GM12878 (cell line): Measurements from ENCODE around the gene ATP2C2. TPM values are rescaled to one million over a fixed set of nuclear protein-coding genes. Genes with fewer than 3 reads are reported as not detected.
"Not testable (repeated sequence)": the region's sequence is repeated elsewhere in the genome, so short reads cannot be mapped to it uniquely, and the experiment has no call there.

Source experiments
- ATAC-seq: fragments of 200-7000 bp; cut with Tn5 transposase; 3 replicates; pipeline ENCODE4 v1.9.1; 2020; ENCODE audit warnings: mild to moderate bottlenecking, moderate library complexity
- BruUV-seq: library from RNA; stranded (reverse); fragments of 400-500 nt; replicated peaks from 2 replicates; lab custom pipeline; 2021; lab: Mats Ljungman, UMichigan
- CTCF ChIA-PET: fragments of 300-600 bp; sonication (Branson Sonifier 250); formaldehyde crosslinking; extraction: SDS; loops from one replicate; lab custom pipeline; 2021; ENCODE audit warnings: inconsistent platforms; lab: Yijun Ruan, JAX
- POLR2A ChIA-PET: fragments of 350-600 bp; formaldehyde crosslinking; extraction: SDS; loops from one replicate; lab custom pipeline; 2021; ENCODE audit warnings: inconsistent platforms; lab: Charles Lee
- RAD21 ChIA-PET: fragments of 300-600 bp; sonication (Branson Sonifier 250); formaldehyde crosslinking; loops from one replicate; lab custom pipeline; 2023; ENCODE audit warnings: antibody characterized with exemption; ENCODE audit not compliant: unreplicated experiment; lab: Charles Lee
- SMC1A ChIA-PET: fragments of 300-600 bp; sonication (Branson Sonifier 250); formaldehyde crosslinking; loops from one replicate; lab custom pipeline; 2023; ENCODE audit not compliant: unreplicated experiment, uncharacterized antibody; lab: Charles Lee
- DNase-seq: peaks from one replicate; pipeline ENCODE4 v3.0.0-alpha.2; 2011; ENCODE audit warnings: low read depth, low spot score
- FAIRE-seq: peaks from 3 replicates; lab custom pipeline; 2011; peaks lifted over from hg19 to GRCh38; lab: Jason Lieb, UNC
- H2AFZ ChIP-seq: 2 replicates; pipeline ENCODE4 v1.6.0; 2011; ENCODE audit warnings: low read depth, low read length, control low read depth; ENCODE audit not compliant: control insufficient read depth
- H3K27ac ChIP-seq: 2 replicates; pipeline ENCODE4 v1.5.1; 2011; ENCODE audit warnings: control low read depth; ENCODE audit not compliant: control insufficient read depth, insufficient read depth
- H3K27me3 ChIP-seq, 2 experiments: replicated peaks in 1 of 2; 2 replicates each; pipeline versions ENCODE4 v1.6.0 to v1.6.1; 2011; ENCODE audit warnings: low read length in 1 of 2; ENCODE audit not compliant: control insufficient read depth in 2 of 2, insufficient read depth in 2 of 2
- H3K36me3 ChIP-seq, 2 experiments: 2 replicates each; pipeline ENCODE4 v1.5.1; 2011; ENCODE audit warnings: low read length in 1 of 2; ENCODE audit not compliant: control insufficient read depth in 2 of 2, insufficient read depth in 2 of 2
- H3K4me1 ChIP-seq: 2 replicates; pipeline ENCODE4 v1.6.1; 2011; ENCODE audit warnings: mild to moderate bottlenecking, low read length, moderate library complexity, mixed read lengths; ENCODE audit not compliant: control insufficient read depth, insufficient read depth
- H3K4me2 ChIP-seq: 2 replicates; pipeline ENCODE4 v1.6.0; 2011; ENCODE audit warnings: control low read depth; ENCODE audit not compliant: control insufficient read depth, insufficient read depth
- H3K4me3 ChIP-seq: fragments of 200-600 bp; sonication (generic); 2 replicates; pipeline ENCODE4 v1.5.1; 2016
- H3K79me2 ChIP-seq: 2 replicates; pipeline ENCODE4 v1.6.0; 2011; ENCODE audit warnings: low read length; ENCODE audit not compliant: control insufficient read depth, insufficient read depth
- H3K9ac ChIP-seq: 2 replicates; pipeline ENCODE4 v1.8.0; 2011; ENCODE audit warnings: low read length, control low read depth, mixed read lengths; ENCODE audit not compliant: control insufficient read depth, insufficient read depth
- H3K9me3 ChIP-seq: replicated peaks from 3 replicates; pipeline ENCODE4 v1.5.1; 2011; ENCODE audit warnings: mild to moderate bottlenecking, low read length; ENCODE audit not compliant: control insufficient read depth, insufficient read depth
- H4K20me1 ChIP-seq: 2 replicates; pipeline ENCODE4 v1.6.0; 2011; ENCODE audit not compliant: control insufficient read depth, insufficient read depth
- CBFB ChIP-seq: IDR thresholded peaks from 2 replicates; pipeline ENCODE4 v1.6.1; 2016; ENCODE audit warnings: antibody characterized with exemption, low read depth
- EGR1 ChIP-seq, 2 experiments: IDR thresholded peaks; 1 replicate in 1 of 2; 2 replicates in 1 of 2; pipeline ENCODE4 v1.6.1; 2011 to 2012; ENCODE audit warnings: low read depth in 2 of 2, low read length in 2 of 2, borderline replicate concordance in 1 of 2, mild to moderate bottlenecking in 1 of 2, moderate library complexity in 1 of 2
- MAX ChIP-seq: IDR thresholded peaks from 2 replicates; pipeline ENCODE4 v1.6.1; 2012; ENCODE audit warnings: low read depth, low read length, improper control_type of control experiment
- NFYA ChIP-seq: IDR thresholded peaks from 2 replicates; pipeline ENCODE4 v1.6.1; 2011; ENCODE audit warnings: low read depth, mild to moderate bottlenecking, low read length, improper control_type of control experiment, borderline replicate concordance
- NR2C1 ChIP-seq: fragments of 450-650 bp; IDR thresholded peaks from 2 replicates; pipeline ENCODE4 v1.6.1; 2017; ENCODE audit warnings: antibody characterized with exemption, mild to moderate bottlenecking, moderate library complexity
- WGBS: methylation state at CpG from one replicate; pipeline ENCODE4 v1.1.6; 2016; ENCODE audit warnings: low lambda C conversion rate; ENCODE audit not compliant: insufficient replicate concordance, insufficient coverage; ENCODE audit errors: missing lambda C conversion rate; 5-methylcytosine and 5-hydroxymethylcytosine counted together
- in situ Hi-C: fragments of 300-500 bp; cut with MboI; formaldehyde crosslinking; loops from 9 replicates; pipeline ENCODE4 v1.14.3; 2018; ENCODE audit warnings: mixed read lengths
- intact Hi-C: fragments of 100-400 bp; cut with micrococcal nuclease; formaldehyde crosslinking; loops from one replicate; pipeline ENCODE4 v1.14.2; 2022; ENCODE audit not compliant: unreplicated experiment
- polyA plus RNA-seq, 11 experiments: library from polyadenylated mRNA; depleted of rRNA in 4 of 11; unstranded in 6 of 11; stranded (reverse) in 5 of 11; fragments of >200 nt; fragmentation: Nextera tagmentation in 4 of 11; fragmentation: Illumina TruSeq in 1 of 11; extraction: Ambion mirVana in 4 of 11; extraction: Trizol in 1 of 11; gene quantifications; 1 replicate in 1 of 11; 2 replicates in 10 of 11; pipeline versions ENCODE4 v1.2.1 to v1.2.3, GENCODE V29; 2011 to 2016; ENCODE audit warnings: inconsistent platforms in 2 of 11, missing spikeins in 2 of 11, low read depth in 1 of 11
- total RNA-seq, 4 experiments: library from RNA; depleted of rRNA in 3 of 4; stranded (reverse); fragments of >200 nt in 3 of 4; fragmentation: Illumina TruSeq in 1 of 4; extraction: Trizol in 1 of 4; gene quantifications; 2 replicates each; pipeline versions ENCODE4 v1.2.1 to v1.2.3, GENCODE V29; 2013 to 2021

The ATP2C2 gene
- total and polyA plus RNA-seq, 10 of the 15 experiments (the other 5 are each of a cell fraction or from before 2014, with no cell fraction given) = 0.05 to 0.19 TPM; not detected in 8

GRCh38 chr16:84392031-84392360 is 23.7 kb downstream of the ATP2C2 start (continued):
- TF ChIP-seq NFYA = no peak

DNA sequence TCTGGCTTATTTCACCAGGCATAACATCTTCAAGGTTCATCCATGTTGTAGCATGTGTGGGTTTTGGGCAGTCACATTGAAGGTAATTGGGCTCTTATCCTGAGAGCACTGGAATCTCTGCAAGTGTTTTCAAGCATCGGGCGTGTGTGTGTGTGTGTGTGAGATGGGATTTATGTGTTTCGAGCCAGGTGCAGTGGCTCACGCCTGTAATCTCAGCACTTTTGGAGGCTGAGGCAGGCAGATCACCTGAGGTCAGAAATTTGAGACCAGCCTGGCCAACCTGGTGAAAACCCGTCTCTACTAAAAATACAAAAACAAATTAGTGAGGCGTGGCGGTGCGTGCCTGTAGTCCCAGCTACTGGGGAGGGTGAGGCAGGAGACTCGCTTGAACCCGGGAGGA is 27.7 kb downstream of the ATP2C2 start:
- intact Hi-C loops, DNase-seq, RAD21 ChIA-PET, BruUV-seq, H3K36me3 ChIP-seq, H3K4me2 ChIP-seq, H3K9me3 ChIP-seq, H3K79me2 ChIP-seq, H2AFZ ChIP-seq, ATAC-seq, H4K20me1 ChIP-seq, H3K27me3 ChIP-seq, POLR2A ChIA-PET, H3K4me1 ChIP-seq, H3K27ac ChIP-seq, in situ Hi-C loops, SMC1A ChIA-PET, CTCF ChIA-PET, H3K9ac ChIP-seq, FAIRE-seq, H3K4me3 ChIP-seq: not testable (repeated sequence)
- WGBS = 35% methylated on average over 8 of the region's 10 CpGs

GRCh38 chr16:84396537-84397008 is 28.2 kb downstream of the ATP2C2 start:
- POLR2A ChIA-PET = no interaction called here
- in situ Hi-C loops = no loop called here
- WGBS = 66% methylated on average over 9 of the region's 9 CpGs
- no peak overlapping the region for H3K27ac ChIP-seq
- SMC1A ChIA-PET = no interaction called here
- ATAC-seq (no peak), DNase-seq (no peak), FAIRE-seq (no peak)
- H3K9ac ChIP-seq = no peak overlapping the region
- BruUV-seq = no TSS peak
- no peaks in the 10 kb centered on the region for H3K27me3 ChIP-seq
- CTCF ChIA-PET = no interaction called here
- H3K36me3 ChIP-seq = no peaks in the 10 kb centered on the region
- TF ChIP-seq CBFB (no peak), NR2C1 (no peak), MAX (no peak), EGR1 (IDR thresholded peaks at IDR 0.05; ENCODE audit: borderline replicate concordance in 1 of 2, low read depth in 2 of 2, low read length in 2 of 2) (no peak)
- H2AFZ ChIP-seq = no peak overlapping the region
- H3K4me3 ChIP-seq = no peak overlapping the region
- RAD21 ChIA-PET = no interaction called here
- no peaks in the 10 kb centered on the region for H3K79me2 ChIP-seq
- intact Hi-C loops = no loop called here
- H4K20me1 ChIP-seq = no peaks in the 10 kb centered on the region
- no peak overlapping the region for H3K4me2 ChIP-seq
- H3K4me1 ChIP-seq = no peaks in the 10 kb centered on the region
- H3K9me3 ChIP-seq = no peaks in the 10 kb centered on the region
